Epidermal melanocyte (primary cell): ENCODE results near the gene CCNJL.
A peak's percentile ranks its signal among the peaks of the same experiment; 100 is the strongest.

ENCODE experiments used
- DNase-seq: peaks from one replicate; pipeline ENCODE4 v3.0.0; 2011; ENCODE audit warnings: low spot score; ENCODE audit not compliant: insufficient read length

Gene CCNJL

GRCh38 chr5:160293386-160293785 lies 19.0 kb downstream of the CCNJL start:
- no peak for DNase-seq

DNA sequence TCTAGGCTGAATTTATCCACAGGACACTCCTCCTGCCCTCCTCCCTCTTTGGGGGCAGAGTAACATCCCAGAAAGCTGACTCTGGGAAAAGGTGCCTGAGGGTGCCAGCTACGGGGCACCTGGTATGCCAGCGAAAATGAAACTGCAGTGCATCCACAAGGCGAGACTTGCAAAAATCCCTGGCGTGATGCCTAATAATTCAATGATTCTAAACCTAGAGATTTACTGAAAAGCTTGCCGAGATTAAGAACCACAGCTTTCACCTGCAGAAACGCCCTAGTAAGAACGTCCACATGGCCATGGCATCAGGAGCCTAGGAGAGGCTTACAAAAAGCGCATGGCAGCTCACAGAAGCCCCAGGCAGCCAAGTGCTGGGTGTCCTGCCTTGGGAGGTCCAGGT lies 20.9 kb downstream of the CCNJL start:
- no peak for DNase-seq

DNA sequence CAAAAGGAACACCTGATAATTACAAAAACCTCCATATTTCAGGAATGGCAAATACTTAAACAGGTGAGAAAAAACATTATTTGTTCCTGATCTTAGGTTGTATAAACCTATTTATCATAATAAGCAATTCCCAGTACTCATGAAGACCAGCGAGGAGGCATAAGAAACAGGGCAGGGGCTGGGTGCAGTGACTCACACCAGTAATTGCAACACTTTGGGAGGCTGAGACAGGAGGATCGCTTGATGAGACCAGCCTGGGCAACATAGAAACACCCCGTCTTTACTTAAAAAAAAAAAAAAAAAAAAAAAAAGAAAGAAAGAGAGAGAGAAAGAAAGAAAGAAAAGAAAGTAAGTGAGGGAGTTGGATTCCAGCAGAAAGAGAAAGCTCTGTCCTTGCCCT lies 21.6 kb downstream of the CCNJL start:
- DNase-seq: no peak

DNA sequence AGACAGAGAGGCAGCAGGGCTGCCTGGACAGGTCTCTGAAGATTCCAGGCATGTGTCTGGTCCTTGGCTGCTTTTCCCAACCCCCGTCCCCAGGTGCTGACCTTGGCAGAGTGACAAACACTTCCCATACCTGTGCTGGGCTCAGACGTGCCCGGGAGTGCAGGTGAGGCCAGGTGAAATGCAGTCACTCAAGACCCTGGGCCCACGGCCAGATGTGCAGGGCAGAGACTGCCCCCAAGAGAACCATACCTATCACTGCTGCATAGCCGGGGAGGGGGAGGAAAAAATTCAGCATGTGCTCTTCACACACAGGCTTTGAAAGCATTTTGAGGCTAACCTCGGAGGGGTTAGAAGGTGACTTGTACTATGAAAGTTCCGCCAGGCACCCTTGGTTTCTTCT lies 22.6 kb downstream of the CCNJL start:
- DNase-seq: no peak

- DNase-seq: no peak
These were observed 23.1 kb downstream of the CCNJL start for GRCh38 chr5:160289356-160289651.

DNA sequence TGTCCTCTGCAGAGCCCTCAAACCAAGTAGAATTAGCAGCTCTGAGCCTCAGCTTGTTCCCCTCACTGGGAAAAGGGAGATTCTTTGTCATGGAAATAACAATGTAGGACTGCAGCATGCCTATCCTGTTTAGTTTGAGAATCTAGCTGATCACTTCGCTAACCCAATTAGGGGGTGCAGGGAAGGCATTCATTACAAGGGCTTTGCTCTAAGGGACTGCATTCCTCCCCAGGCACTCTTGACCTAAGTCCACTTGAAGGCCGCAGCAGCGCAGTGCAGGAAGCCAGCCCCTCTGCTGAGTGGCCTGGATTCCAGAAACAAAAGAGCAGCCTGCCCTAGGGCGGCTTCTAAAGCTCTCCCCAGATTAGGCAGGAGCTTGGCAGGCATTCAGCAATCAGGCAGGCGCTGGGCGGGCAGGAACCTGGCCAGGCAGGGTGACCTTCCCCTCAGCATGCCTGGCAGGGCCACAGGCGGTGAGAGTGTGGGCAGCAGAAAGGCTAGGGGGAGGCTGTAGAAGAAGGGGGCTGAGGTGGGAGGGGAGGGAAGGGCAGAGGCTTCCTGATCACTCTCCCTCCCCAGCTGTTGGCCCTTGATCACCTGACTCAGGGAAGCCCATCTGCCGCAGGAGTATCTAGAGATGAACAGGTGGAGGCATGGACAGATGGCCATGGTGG lies 24.8 kb downstream of the CCNJL start:
- no peak for DNase-seq

- no peak for DNase-seq
These were observed 25.4 kb downstream of the CCNJL start for GRCh38 chr5:160286947-160287346.

DNA sequence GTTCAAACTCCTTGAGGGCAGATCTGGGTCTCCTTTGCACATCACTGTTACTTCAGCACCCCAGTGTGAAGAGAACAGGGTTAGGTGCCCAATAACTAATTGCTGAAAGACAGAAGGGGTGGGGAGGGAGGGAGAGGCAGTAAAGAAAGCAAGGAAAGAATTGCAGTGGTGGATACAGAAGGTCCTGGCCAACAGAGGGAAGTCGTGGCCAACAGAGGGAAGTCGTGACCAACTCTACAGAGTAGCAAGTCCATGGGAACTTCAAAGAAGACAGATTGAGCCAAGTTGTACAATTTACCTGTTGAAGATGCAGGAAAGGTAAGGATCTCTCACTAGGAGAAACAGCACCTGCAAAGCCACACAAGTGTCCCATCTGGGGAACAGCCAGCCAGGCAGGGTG lies 27.0 kb downstream of the CCNJL start:
- DNase-seq: no peak

GRCh38 chr5:160284291-160284873 lies 28.0 kb downstream of the CCNJL start:
- no peak for DNase-seq

- no peak for DNase-seq
These were observed 31.1 kb downstream of the CCNJL start for GRCh38 chr5:160281275-160281674.

DNA sequence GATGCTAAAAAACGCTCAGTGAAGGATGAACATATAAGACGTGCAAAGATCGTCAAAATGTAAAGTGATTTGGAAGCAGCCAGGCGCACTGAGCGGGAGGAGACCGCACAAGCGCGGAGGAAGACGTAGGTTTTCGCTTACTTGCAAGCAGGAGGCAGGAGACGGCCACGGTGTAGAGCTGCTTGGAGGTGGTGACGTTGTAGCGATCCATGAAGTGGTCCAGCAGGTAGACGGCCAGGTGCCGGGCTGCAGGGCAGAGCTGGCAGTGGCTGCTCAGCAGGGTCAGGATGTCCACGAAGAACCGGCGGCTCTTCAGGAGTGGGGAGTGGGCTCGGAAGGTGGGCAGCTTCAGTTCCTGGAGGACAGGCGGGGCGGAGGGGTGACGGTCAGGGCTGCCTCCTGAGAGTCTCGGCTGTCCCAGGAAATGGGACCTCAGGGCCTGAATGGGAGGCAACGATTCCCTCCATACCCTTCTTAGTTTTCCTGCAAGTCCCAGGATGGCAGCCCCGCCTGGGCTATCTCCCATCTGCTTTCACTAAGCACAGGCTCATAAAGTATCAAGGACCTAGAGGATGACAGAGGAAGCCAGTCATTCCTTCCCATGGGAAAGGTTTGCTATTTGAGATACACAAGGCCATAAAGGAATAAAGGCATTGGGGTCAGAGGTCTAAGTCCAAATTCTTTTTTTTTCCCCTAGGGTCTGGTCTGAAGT lies 31.8 kb downstream of the CCNJL start:
- DNase-seq: no peak

DNA sequence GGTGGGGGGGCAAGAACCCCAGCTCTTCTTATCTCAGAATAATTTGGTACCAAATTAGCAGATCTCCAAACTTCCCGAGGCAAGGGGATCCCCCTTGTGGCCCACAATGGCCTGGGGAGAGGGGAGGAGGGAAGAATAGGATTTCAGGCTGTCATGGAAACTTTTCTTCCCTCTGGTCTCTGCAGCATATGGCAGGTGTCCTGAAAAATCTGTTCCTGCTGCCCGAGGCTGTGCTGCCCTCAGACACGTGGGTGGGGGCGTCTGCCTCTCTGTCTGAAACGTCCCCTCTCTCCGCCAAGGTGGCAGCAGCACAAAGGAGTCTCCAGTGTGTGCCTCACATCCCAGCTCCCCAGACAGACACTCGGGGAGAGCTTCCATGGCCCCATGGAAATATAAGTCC lies 34.0 kb downstream of the CCNJL start:
- DNase-seq: no peak

DNA sequence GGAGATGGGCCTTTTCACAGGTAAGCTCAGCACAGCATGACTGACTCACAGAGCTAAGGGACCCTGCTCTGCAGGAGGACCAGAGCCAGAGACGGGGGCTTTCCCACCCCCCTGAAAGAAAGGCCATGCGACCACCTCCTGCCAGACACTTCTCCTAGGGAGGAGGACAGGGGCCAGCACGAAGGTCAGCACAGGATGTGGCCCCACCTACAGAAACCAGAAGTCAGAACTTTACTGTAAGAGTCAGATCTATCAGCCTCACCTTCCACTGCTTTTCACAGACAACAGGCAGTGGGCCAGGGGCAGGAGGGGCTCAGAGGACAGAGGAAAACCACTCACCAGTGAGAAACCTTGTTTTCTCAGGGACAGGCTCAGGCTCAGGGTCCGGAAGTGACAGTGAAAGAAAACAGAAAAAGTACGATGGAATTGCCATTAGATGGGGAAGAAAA lies 37.9 kb downstream of the CCNJL start:
- no peak for DNase-seq

DNA sequence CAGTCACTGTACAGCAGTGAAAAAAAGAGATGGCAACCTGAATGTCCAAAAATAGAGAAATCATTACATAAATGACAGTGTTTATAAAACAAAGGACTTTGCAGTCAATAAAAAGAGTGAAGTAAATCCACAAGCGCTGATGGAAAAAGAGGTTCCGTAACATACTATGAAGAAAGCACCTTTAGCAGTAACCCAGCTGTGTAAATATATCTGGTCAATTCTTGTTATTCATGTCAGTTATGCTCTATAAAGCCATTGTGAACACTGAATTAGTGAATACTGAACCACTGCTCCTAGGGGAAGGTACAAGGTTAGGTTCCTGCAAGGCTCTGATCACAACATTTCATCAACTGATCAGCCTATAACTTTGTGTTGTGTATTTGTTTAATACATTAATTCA lies 39.5 kb downstream of the CCNJL start:
- DNase-seq: no peak

- no peak for DNase-seq
These were observed 40.1 kb downstream of the CCNJL start for GRCh38 chr5:160272264-160272663.

DNA sequence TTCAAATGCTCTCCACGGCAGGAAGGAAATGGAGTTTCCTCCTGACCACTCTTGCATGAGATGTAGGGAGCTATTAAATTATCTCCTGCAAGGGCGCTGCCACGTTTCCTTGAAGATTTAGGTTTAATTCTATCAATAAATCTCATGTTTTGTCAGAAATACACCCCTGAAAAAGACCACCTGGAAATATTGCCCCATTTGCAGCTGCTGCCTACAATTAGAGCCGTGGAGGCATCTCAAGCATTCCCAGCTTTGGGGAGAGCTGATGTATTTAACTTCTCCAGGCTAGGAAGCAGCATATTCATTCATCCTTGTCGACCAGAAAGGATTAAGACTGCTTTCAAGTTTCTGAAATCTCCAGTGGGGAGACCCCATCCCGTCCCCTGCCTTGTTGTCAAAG lies 40.5 kb downstream of the CCNJL start:
- no peak for DNase-seq

- DNase-seq: no peak
These were observed 41.0 kb downstream of the CCNJL start for GRCh38 chr5:160271396-160271795.

GRCh38 chr5:160270704-160271103 lies 41.7 kb downstream of the CCNJL start:
- DNase-seq: no peak

GRCh38 chr5:160269017-160269416 lies 43.3 kb downstream of the CCNJL start:
- peak; percentile 48 for DNase-seq

- DNase-seq: no peak
These were observed 44.2 kb downstream of the CCNJL start for GRCh38 chr5:160268121-160268520.

DNA sequence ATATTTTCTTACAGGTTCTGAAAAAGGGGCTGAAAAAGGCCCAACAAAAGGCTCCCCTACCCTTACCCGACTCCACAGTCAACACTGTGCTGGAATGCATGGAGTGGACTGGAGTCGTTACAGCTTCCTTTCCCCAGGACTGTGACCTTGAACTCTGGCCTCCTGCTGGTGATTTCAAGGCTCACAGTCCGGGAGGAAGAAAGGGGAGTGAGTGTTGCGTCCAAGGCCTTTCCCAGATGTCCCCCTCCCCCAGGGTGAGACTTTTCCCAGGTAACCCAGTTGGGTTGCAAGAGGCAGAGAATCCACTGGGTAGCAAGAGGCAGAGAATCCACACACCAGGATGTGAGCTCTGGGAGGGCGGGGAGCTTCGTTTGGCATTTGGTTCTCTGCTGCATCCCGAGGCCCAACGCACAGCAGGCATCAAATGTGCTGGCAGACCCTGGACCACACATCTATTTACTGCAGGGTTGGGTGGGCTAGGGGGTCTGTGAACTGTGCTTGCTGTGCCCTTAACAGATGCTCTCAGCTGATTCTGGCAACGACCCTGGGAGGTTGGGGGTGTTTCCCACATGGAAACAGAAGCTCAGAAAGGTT lies 45.5 kb downstream of the CCNJL start:
- DNase-seq: no peak

DNA sequence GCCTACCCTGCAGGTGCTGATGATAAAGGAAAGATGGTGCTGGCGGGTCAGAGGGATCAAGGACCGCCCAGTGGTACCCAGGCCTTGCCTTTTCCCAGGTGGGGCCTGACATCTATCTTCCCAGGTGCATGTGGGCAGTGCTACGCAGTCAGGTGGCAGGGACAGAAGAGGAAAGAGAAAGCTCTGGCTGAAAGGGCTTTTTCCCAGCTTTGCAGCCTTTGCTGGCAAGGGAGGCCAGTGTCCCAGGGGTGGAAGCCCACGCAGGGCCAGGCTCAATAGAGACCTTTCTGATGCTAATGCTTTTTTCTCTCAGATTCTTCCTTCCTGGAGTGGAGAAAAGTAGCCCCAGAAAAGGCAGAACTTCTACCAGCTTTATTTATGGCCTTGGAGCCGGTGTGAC lies 46.3 kb downstream of the CCNJL start:
- DNase-seq: no peak
